HEK293T (cell line): Measurements from ENCODE around the gene ATP11A.

Source experiments
- CTCF ChIA-PET: fragments of 350-600 bp; formaldehyde crosslinking; extraction: SDS; loops from one replicate; lab custom pipeline; 2021; ENCODE audit warnings: antibody characterized with exemption, inconsistent platforms; lab: Yijun Ruan, JAX
- POLR2A ChIA-PET: fragments of 350-600 bp; formaldehyde crosslinking; extraction: SDS; loops from one replicate; lab custom pipeline; 2020; ENCODE audit warnings: antibody characterized with exemption, inconsistent platforms; lab: Yijun Ruan, JAX
- DNase-seq: peaks from one replicate; pipeline ENCODE4 v3.0.0; 2012; ENCODE audit warnings: mixed read lengths; ENCODE audit errors: extremely low spot score
- ARNT ChIP-seq: fragments of 450-650 bp; IDR thresholded peaks from 2 replicates; pipeline ENCODE4 v1.6.1; 2017; ENCODE audit warnings: mild to moderate bottlenecking
- BHLHE40 ChIP-seq: fragments of 450-650 bp; IDR thresholded peaks from 2 replicates; pipeline ENCODE4 v1.6.1; 2016; ENCODE audit warnings: mild to moderate bottlenecking, moderate library complexity, borderline replicate concordance
- CTBP1 ChIP-seq: fragments of 450-650 bp; IDR thresholded peaks from 2 replicates; pipeline ENCODE4 v1.6.1; 2016; ENCODE audit warnings: borderline replicate concordance
- ELF4 ChIP-seq: fragments of 450-650 bp; IDR thresholded peaks from 2 replicates; pipeline ENCODE4 v1.6.1; 2017; ENCODE audit warnings: antibody characterized with exemption
- FOXA1 ChIP-seq: fragments of 450-650 bp; IDR thresholded peaks from 2 replicates; pipeline ENCODE4 v1.6.1; 2016; ENCODE audit warnings: mild to moderate bottlenecking
- FOXK2 ChIP-seq: fragments of 450-650 bp; IDR thresholded peaks from 2 replicates; pipeline ENCODE4 v1.6.1; 2016; ENCODE audit warnings: mild to moderate bottlenecking
- FOXM1 ChIP-seq: fragments of 450-650 bp; IDR thresholded peaks from 2 replicates; pipeline ENCODE4 v1.6.1; 2017; ENCODE audit warnings: mild to moderate bottlenecking, borderline replicate concordance
- HDGF ChIP-seq: fragments of 450-650 bp; IDR thresholded peaks from 2 replicates; pipeline ENCODE4 v1.6.1; 2017; ENCODE audit warnings: antibody characterized with exemption, borderline replicate concordance
- L3MBTL2 ChIP-seq: fragments of 450-650 bp; conservative IDR thresholded peaks from 2 replicates; pipeline ENCODE4 v1.6.1; 2016; ENCODE audit warnings: mild to moderate bottlenecking
- LEF1 ChIP-seq: fragments of 450-650 bp; IDR thresholded peaks from 2 replicates; pipeline ENCODE4 v1.6.1; 2017; ENCODE audit warnings: mild to moderate bottlenecking, borderline replicate concordance
- NFRKB ChIP-seq: fragments of 450-650 bp; IDR thresholded peaks from 2 replicates; pipeline ENCODE4 v1.6.1; 2016; ENCODE audit warnings: mild to moderate bottlenecking, moderate library complexity
- PKNOX1 ChIP-seq: fragments of 450-650 bp; IDR thresholded peaks from 2 replicates; pipeline ENCODE4 v1.6.1; 2016
- SP1 ChIP-seq: fragments of 450-650 bp; IDR thresholded peaks from 2 replicates; pipeline ENCODE4 v1.6.1; 2017
- SUZ12 ChIP-seq: fragments of 450-650 bp; IDR thresholded peaks from 2 replicates; pipeline ENCODE4 v1.6.1; 2016; ENCODE audit warnings: mild to moderate bottlenecking
- TARDBP ChIP-seq: fragments of 450-650 bp; IDR thresholded peaks from 2 replicates; pipeline ENCODE4 v1.6.1; 2016
- ZNF384 ChIP-seq: fragments of 450-650 bp; IDR thresholded peaks from 2 replicates; pipeline ENCODE4 v1.6.1; 2016

ATP11A gene

GRCh38 chr13:112653071-112653470, 36.8 kb upstream of the ATP11A start:
- TF ChIP-seq L3MBTL2 = no peak
- no peak for TF ChIP-seq HDGF
- no peak for TF ChIP-seq ARNT
- no peak for TF ChIP-seq SUZ12
- TF ChIP-seq LEF1 = no peak
- no peak for TF ChIP-seq BHLHE40
- TF ChIP-seq CTBP1 = no peak
- no peak for TF ChIP-seq FOXK2
- no peak for TF ChIP-seq ELF4
- no peak for TF ChIP-seq PKNOX1
- TF ChIP-seq FOXA1 = no peak
- no peak for TF ChIP-seq NFRKB
- no peak for TF ChIP-seq ZNF384
- no peak for TF ChIP-seq SP1
- TF ChIP-seq FOXM1 = no peak
- no peak for TF ChIP-seq TARDBP
- DNase-seq = no peak
- CTCF ChIA-PET = interaction anchor here (1.0 kb wide), 1 partner anchor 12 kb away, joined by 3 read pairs; no protein-coding TSS in a partner anchor
- POLR2A ChIA-PET = no interaction called here

GRCh38 chr13:112655913-112656312, 33.9 kb upstream of the ATP11A start:
- TF ChIP-seq L3MBTL2 = no peak
- no peak for TF ChIP-seq PKNOX1
- no peak for TF ChIP-seq CTBP1
- no peak for TF ChIP-seq ELF4
- no peak for TF ChIP-seq FOXA1
- no peak for TF ChIP-seq NFRKB
- no peak for TF ChIP-seq SP1
- no peak for TF ChIP-seq HDGF
- TF ChIP-seq LEF1 = no peak
- no peak for TF ChIP-seq FOXM1
- TF ChIP-seq ARNT = no peak
- no peak for TF ChIP-seq TARDBP
- TF ChIP-seq FOXK2 = no peak
- no peak for TF ChIP-seq ZNF384
- ChIA-PET CTCF (no interaction called here), POLR2A (no interaction called here)
- no peak for DNase-seq

GRCh38 chr13:112657850-112658445, 31.9 kb upstream of the ATP11A start:
- no peak for DNase-seq
- POLR2A ChIA-PET = no interaction called here
- TF ChIP-seq FOXA1 (no peak), ELF4 (no peak), FOXM1 (no peak), SUZ12 (no peak), BHLHE40 (no peak), PKNOX1 (no peak), CTBP1 (no peak), ARNT (no peak), FOXK2 (no peak), TARDBP (no peak), NFRKB (no peak), HDGF (no peak), L3MBTL2 (no peak), ZNF384 (no peak), LEF1 (no peak), SP1 (no peak)
- CTCF ChIA-PET = no interaction called here

GRCh38 chr13:112658808-112659207, 31.0 kb upstream of the ATP11A start:
- POLR2A ChIA-PET = no interaction called here
- no peak for DNase-seq
- CTCF ChIA-PET = no interaction called here
- no peak for TF ChIP-seq SP1
- TF ChIP-seq TARDBP = no peak
- TF ChIP-seq CTBP1 = no peak

- ChIA-PET POLR2A (no interaction called here), CTCF (no interaction called here)
- TF ChIP-seq CTBP1 (no peak), NFRKB (no peak), SUZ12 (no peak), SP1 (no peak), BHLHE40 (no peak), ZNF384 (no peak), HDGF (no peak), TARDBP (no peak), FOXA1 (no peak), PKNOX1 (no peak), L3MBTL2 (no peak), FOXK2 (no peak)
- DNase-seq = no peak
Measured at GRCh38 chr13:112661291-112661690, 28.5 kb upstream of the ATP11A start.
